OCI-LY7 (cell line): ENCODE measurements around the gene FKBP10. TPM values are rescaled to one million over a fixed set of nuclear protein-coding genes. Genes with fewer than 3 reads are reported as not detected.

Experiments
- BruUV-seq: library from RNA; stranded (reverse); fragments of 400-500 nt; replicated peaks from 2 replicates; lab custom pipeline; 2021; lab: Mats Ljungman, UMichigan
- CTCF ChIA-PET: fragments of 300-600 bp; sonication (Branson Sonifier 250); formaldehyde crosslinking; loops from one replicate; lab custom pipeline; 2022; ENCODE audit warnings: antibody characterized with exemption; ENCODE audit not compliant: unreplicated experiment; lab: Charles Lee
- POLR2A ChIA-PET: fragments of 300-600 bp; sonication (Branson Sonifier 250); formaldehyde crosslinking; loops from one replicate; lab custom pipeline; 2022; ENCODE audit warnings: antibody characterized with exemption; lab: Charles Lee
- DNase-seq: peaks from one replicate; pipeline ENCODE4 v3.0.0-alpha.2; 2015; ENCODE audit warnings: low spot score
- H2AFZ ChIP-seq: fragments of 200-600 bp; sonication (generic), shearing (Covaris generic); 2 replicates; pipeline ENCODE4 v1.6.1; 2014; ENCODE audit warnings: mild to moderate bottlenecking, antibody characterized with exemption, low read length, moderate library complexity
- H3K27ac ChIP-seq: fragments of 200-600 bp; sonication (generic); 2 replicates; pipeline ENCODE4 v1.5.1; 2014; ENCODE audit warnings: mixed run types, low read depth, mild to moderate bottlenecking, moderate library complexity, low read length, inconsistent platforms; ENCODE audit not compliant: poor library complexity, severe bottlenecking
- H3K36me3 ChIP-seq: fragments of 200-600 bp; sonication (generic); 2 replicates; pipeline ENCODE4 v1.6.1; 2014; ENCODE audit warnings: mild to moderate bottlenecking, antibody characterized with exemption, low read length, moderate library complexity, mixed read lengths; ENCODE audit not compliant: insufficient read depth
- H3K4me1 ChIP-seq: fragments of 200-600 bp; sonication (generic); 2 replicates; pipeline ENCODE4 v1.5.1; 2014; ENCODE audit warnings: mild to moderate bottlenecking, low read length; ENCODE audit not compliant: insufficient read depth, poor library complexity, severe bottlenecking
- H3K4me2 ChIP-seq: fragments of 200-600 bp; sonication (generic); 2 replicates; pipeline ENCODE4 v1.6.1; 2014; ENCODE audit warnings: mild to moderate bottlenecking, low read length
- H3K4me3 ChIP-seq: fragments of 200-600 bp; sonication (generic); 2 replicates; pipeline ENCODE4 v1.5.1; 2014; ENCODE audit warnings: mild to moderate bottlenecking, low read depth, low read length; ENCODE audit not compliant: poor library complexity, severe bottlenecking
- H3K79me2 ChIP-seq: fragments of 200-600 bp; sonication (generic); 2 replicates; pipeline ENCODE4 v1.6.1; 2016; ENCODE audit warnings: low read depth, mild to moderate bottlenecking, low read length, moderate library complexity, mixed read lengths; ENCODE audit not compliant: insufficient read depth
- H3K9me2 ChIP-seq: fragments of 200-600 bp; sonication (generic); 2 replicates; pipeline ENCODE4 v1.6.1; 2016; ENCODE audit warnings: mild to moderate bottlenecking, low read length, mixed read lengths; ENCODE audit not compliant: insufficient read depth
- H3K9me3 ChIP-seq: fragments of 200-600 bp; sonication (generic); 2 replicates; pipeline ENCODE4 v1.6.1; 2014; ENCODE audit warnings: mild to moderate bottlenecking, mixed run types, low read length, mixed read lengths
- H4K20me1 ChIP-seq: fragments of 200-600 bp; sonication (generic); 2 replicates; pipeline ENCODE4 v1.6.1; 2014; ENCODE audit warnings: mild to moderate bottlenecking, antibody characterized with exemption, low read length, moderate library complexity, mixed read lengths; ENCODE audit not compliant: insufficient read depth
- EZH2phosphoT487 ChIP-seq: fragments of 200-600 bp; sonication (generic); IDR thresholded peaks from 2 replicates; pipeline ENCODE4 v1.6.1; 2018; ENCODE audit warnings: low read depth, borderline replicate concordance, mild to moderate bottlenecking, mixed run types, antibody characterized with exemption, low read length, moderate library complexity, mixed read lengths
- intact Hi-C: fragments of 100-400 bp; cut with micrococcal nuclease; formaldehyde crosslinking; loops from one replicate; pipeline ENCODE4 v1.10.0; 2022; ENCODE audit not compliant: unreplicated experiment
- total RNA-seq, 2 experiments: library from RNA; depleted of rRNA in 1 of 2; stranded (reverse); fragments of >200 nt in 1 of 2; shearing (Covaris generic) in 1 of 2; gene quantifications; 2 replicates each; pipeline ENCODE4 v1.2.3, GENCODE V29; 2014 to 2022
- TF ChIP-seq, protein P1 (sequence below): fragments of 200-600 bp; sonication (generic); conservative IDR thresholded peaks from 2 replicates; pipeline ENCODE4 v1.5.1; 2014; ENCODE audit warnings: mild to moderate bottlenecking, antibody characterized with exemption, low read length, moderate library complexity, mixed read lengths

FKBP10 gene
- total RNA-seq, 2 experiments from 2014 or later, result 1.5 to 7.8 TPM

DNA sequence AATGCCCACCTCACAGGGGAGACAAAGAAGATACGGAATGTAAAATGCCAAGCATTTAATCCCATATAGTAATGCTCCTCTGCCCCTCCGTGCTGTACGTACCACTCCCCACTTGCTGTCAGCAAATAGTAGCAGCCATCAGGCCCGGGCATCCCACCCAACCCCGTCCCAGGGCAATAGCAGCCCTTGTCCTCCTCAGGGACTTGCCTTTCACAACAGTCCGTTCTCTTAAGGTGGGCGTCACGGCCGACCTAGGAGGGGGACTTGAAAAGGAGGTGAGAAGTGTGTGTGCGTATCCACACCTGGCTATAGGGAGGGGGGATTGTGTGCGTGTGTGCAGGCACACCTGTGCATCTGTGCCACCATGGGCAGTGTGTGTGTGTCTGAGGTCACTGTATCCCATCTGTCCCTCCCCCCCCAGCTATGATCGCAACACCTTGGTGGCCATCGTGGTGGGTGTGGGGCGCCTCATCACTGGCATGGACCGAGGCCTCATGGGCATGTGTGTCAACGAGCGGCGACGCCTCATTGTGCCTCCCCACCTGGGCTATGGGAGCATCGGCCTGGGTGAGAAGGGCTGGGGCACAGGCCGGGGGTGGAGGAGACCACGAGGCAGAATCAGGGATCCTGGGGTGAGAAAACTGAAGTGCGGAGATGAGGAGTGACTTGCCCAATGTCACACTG, 4.0 kb downstream of the FKBP10 start:
- BruUV-seq, result no TSS peak
- intact Hi-C loops, result no loop called here

DNA sequence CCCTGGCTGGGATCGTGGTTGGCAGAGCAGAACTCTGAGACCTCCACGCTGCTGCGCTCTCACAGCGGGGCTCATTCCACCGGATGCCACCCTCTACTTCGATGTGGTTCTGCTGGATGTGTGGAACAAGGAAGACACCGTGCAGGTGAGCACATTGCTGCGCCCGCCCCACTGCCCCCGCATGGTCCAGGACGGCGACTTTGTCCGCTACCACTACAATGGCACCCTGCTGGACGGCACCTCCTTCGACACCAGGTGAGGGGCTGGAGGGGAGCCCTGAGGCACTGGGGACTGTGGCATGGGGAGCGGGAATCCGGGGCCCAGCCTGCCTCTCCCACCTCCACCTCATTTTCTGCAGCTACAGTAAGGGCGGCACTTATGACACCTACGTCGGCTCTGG, 5.2 kb downstream of the FKBP10 start:
- CTCF ChIA-PET, result no interaction called here
- no peaks in the 10 kb centered on the region for H3K4me1 ChIP-seq
- no peak overlapping the region for H2AFZ ChIP-seq
- H3K79me2 ChIP-seq, result no peaks in the 10 kb centered on the region
- no peaks in the 10 kb centered on the region for H3K36me3 ChIP-seq
- intact Hi-C loops, result no loop called here
- no peak overlapping the region for H3K27ac ChIP-seq
- H3K4me3 ChIP-seq, result no peak overlapping the region
- no peak overlapping the region for H3K4me2 ChIP-seq
- POLR2A ChIA-PET, result interaction anchor here (0.8 kb wide), 1 partner anchor 293 kb away, joined by 4 read pairs; no protein-coding TSS in a partner anchor
- no peak for DNase-seq
- no peaks in the 10 kb centered on the region for H3K9me2 ChIP-seq
- H4K20me1 ChIP-seq, result no peaks in the 10 kb centered on the region
- no peaks in the 10 kb centered on the region for H3K9me3 ChIP-seq
- TF ChIP-seq, protein P1, sequence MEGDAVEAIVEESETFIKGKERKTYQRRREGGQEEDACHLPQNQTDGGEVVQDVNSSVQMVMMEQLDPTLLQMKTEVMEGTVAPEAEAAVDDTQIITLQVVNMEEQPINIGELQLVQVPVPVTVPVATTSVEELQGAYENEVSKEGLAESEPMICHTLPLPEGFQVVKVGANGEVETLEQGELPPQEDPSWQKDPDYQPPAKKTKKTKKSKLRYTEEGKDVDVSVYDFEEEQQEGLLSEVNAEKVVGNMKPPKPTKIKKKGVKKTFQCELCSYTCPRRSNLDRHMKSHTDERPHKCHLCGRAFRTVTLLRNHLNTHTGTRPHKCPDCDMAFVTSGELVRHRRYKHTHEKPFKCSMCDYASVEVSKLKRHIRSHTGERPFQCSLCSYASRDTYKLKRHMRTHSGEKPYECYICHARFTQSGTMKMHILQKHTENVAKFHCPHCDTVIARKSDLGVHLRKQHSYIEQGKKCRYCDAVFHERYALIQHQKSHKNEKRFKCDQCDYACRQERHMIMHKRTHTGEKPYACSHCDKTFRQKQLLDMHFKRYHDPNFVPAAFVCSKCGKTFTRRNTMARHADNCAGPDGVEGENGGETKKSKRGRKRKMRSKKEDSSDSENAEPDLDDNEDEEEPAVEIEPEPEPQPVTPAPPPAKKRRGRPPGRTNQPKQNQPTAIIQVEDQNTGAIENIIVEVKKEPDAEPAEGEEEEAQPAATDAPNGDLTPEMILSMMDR, result no peak
- no peak for TF ChIP-seq EZH2phosphoT487
- no TSS peak for BruUV-seq

More for the DNA sequence above, 4.0 kb downstream of the FKBP10 start:
- Histone ChIP-seq H3K36me3 (no peaks in the 10 kb centered on the region), H3K4me3 (no peak overlapping the region), H3K9me3 (no peaks in the 10 kb centered on the region), H2AFZ (no peak overlapping the region), H3K79me2 (no peaks in the 10 kb centered on the region), H4K20me1 (no peaks in the 10 kb centered on the region), H3K27ac (no peak overlapping the region), H3K4me2 (no peak overlapping the region), H3K9me2 (no peaks in the 10 kb centered on the region), H3K4me1 (peaks cover 9% of the 10 kb centered on the region)
- ChIA-PET POLR2A (no interaction called here), CTCF (no interaction called here)
- no peak for TF ChIP-seq EZH2phosphoT487
- TF ChIP-seq, protein P1, result no peak
- no peak for DNase-seq

DNA sequence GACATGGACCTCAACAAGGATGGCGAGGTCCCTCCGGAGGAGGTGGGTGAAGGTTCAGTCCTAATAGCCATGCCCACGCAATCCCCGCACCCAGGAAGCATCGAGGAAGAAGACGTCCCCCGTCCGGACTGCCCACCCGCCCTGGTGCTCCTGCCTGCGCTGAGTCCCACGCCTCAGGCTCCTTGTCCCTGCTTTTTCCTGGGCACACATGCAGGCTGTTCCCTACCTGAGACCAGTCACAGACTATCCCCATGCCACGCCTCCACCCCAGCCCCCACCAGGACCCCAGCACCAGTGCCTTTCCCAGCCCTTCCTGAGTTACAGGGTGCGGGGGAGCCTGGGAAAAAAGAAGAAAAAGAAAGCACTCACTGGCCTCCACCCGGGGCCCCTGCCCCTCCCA, 9.0 kb downstream of the FKBP10 start:
- ChIA-PET CTCF (no interaction called here), POLR2A (no interaction called here)
- H2AFZ ChIP-seq, result no peak overlapping the region
- H3K79me2 ChIP-seq, result no peaks in the 10 kb centered on the region
- no peak overlapping the region for H3K4me2 ChIP-seq
- H4K20me1 ChIP-seq, result no peaks in the 10 kb centered on the region
- intact Hi-C loops, result no loop called here
- no peaks in the 10 kb centered on the region for H3K9me3 ChIP-seq
- no peaks in the 10 kb centered on the region for H3K36me3 ChIP-seq
- no peak for DNase-seq
- no peak overlapping the region for H3K4me3 ChIP-seq
- H3K4me1 ChIP-seq, result no peaks in the 10 kb centered on the region
- BruUV-seq, result no TSS peak
- no peaks in the 10 kb centered on the region for H3K9me2 ChIP-seq
- TF ChIP-seq, protein P1, result no peak
- no peak for TF ChIP-seq EZH2phosphoT487
- no peak overlapping the region for H3K27ac ChIP-seq
